Measurements from ENCODE around the gene HCRTR1.

DNA sequence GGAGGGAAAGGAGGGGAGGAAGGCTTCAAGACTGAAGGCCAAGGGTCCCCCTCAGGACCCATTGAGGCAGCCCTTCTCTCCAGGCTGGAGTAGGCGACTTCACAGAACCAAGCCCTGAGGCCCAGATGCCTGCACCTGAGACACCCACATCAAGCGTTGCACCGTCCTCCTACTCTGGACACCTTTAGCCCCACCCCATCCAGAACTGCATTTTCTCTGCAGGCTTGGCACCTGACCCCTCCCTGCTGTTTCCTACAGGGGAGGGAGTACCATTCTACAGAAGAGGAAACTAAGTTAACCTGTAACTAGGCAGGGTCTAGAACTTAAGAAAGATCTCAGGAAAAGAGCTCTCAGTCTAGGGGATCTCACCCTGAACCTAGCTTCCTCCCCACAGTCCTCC is 15.2 kb downstream of the HCRTR1 start:
- TF ChIP-seq, protein P1, sequence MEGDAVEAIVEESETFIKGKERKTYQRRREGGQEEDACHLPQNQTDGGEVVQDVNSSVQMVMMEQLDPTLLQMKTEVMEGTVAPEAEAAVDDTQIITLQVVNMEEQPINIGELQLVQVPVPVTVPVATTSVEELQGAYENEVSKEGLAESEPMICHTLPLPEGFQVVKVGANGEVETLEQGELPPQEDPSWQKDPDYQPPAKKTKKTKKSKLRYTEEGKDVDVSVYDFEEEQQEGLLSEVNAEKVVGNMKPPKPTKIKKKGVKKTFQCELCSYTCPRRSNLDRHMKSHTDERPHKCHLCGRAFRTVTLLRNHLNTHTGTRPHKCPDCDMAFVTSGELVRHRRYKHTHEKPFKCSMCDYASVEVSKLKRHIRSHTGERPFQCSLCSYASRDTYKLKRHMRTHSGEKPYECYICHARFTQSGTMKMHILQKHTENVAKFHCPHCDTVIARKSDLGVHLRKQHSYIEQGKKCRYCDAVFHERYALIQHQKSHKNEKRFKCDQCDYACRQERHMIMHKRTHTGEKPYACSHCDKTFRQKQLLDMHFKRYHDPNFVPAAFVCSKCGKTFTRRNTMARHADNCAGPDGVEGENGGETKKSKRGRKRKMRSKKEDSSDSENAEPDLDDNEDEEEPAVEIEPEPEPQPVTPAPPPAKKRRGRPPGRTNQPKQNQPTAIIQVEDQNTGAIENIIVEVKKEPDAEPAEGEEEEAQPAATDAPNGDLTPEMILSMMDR (IDR thresholded peaks at IDR 0.05) = no peak
- TF ChIP-seq POLR2A (IDR thresholded peaks at IDR 0.05) = no peak
